ENCODE results near the gene IMMP2L.

DNA sequence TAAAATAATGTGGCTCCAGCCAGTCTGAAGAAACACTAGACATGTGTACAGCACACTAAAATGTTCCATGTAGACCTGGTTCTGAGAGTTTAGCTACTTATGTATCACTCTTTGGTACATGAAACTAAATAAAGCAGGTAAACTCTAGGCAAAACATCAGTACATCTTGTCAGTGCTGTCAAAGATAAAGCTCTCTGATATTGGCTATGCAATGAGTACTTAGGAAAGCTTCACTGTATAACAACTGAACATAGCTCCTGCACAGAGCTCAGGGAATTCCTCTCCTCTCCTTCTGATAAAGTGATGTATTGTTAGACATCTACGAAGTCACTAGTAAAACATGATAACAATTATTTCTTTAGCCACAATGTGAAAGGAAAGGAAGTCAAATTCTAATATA, 467.9 kb downstream of the IMMP2L start:
- TF ChIP-seq EZH2 (IDR thresholded peaks at IDR 0.05; ENCODE audit: insufficient read depth, poor library complexity, severe bottlenecking) (no peak), EZH2phosphoT487 (IDR thresholded peaks at IDR 0.05; ENCODE audit: insufficient read depth, low read depth) (no peak)

Data from GM23248 (cell line).